Central memory CD4-positive, alpha-beta T cell (primary cell): ENCODE data around the gene DPP6.
"Not testable (repeated sequence)": the region's sequence is repeated elsewhere in the genome, so short reads cannot be mapped to it uniquely, and the experiment has no call there.

Source experiments
- DNase-seq: peaks from one replicate; pipeline ENCODE4 v3.0.0; 2022

The DPP6 gene

DNA sequence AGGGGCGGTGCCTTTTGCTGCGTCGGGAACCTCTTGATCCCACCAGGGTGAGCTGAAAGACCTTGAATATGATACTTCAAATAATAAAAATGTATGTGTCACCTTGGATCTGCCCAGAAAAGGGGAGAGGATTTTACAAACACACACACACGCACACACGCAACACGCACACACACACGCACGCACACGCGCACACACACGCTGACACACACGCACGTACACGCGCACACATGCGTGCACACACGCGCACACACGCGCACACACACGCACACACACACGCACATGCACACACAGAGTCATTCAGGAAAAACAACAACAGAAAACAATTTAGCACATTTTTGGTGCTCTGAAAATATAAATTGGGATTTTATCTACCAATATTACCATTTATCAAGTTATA lies 571.2 kb downstream of the DPP6 start:
- DNase-seq, result no peak

DNA sequence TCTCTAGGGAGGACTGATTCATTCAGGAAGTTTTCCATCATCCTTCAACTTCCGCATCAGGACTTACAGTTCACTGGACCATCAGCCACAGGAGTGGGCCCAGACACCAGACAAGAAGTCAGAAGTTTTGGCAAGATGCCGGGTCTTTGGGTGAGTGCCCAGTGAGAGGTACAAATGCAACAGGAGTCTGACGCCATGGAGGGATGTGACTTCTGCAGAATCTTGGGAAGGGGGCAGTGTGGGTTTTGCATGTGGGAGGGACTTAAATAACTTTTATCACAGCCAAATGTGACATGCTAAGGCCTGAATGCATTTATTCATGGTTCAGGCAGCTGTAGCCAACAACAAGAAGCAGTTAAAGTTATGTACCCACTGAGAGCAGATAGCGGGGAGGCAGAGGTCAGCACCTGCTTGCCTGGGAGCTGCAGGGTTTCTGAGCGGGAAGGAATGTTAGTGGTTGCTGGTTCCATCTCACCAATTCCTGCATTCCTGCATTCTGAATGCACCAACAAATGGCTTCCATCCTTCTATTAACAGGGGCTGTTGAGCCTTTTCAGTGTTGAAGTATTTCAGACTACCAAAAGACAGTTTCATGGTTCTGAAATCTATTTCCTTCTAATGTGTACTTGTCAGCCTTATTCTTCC lies 575.6 kb downstream of the DPP6 start:
- no peak for DNase-seq

DNA sequence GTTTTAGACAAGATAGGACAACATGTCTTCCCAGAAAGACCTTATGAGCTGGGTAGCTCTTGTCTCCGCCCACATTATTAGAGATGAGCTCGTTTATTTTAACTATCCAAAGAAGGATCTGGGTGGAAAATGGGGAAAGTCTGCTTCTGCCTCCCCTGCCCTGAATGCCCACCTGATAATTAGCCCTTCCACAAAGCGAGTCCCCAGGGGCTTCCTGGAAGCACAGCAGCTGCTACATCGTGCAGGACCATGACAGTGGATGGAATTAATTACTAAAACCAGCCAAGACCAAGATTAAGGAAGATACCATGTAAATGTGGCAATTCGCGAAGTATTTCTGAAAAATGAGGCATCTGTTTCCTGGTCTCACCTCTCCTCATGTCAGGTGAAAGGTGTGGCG lies 576.4 kb downstream of the DPP6 start:
- DNase-seq, result no peak

DNA sequence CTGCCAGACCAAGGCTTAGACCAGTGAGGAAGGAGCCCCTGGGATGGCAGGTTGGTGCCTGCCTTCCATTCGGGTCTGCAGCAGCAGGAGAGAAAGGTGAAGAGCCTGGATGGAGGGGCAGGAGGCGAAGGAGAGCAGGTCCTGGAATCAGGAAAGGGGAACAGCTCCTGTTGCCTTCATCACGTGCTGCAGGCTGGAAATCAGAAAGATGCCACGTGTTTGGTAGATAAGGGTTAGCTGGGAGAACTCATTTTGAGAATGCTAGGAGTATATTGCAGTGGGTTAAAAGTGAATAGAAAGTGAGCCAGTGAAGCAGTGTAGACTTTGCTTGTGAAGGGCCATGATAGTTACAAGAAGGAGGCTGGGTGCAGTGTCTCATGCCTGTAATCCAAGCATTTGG lies 579.0 kb downstream of the DPP6 start:
- no peak for DNase-seq

DNA sequence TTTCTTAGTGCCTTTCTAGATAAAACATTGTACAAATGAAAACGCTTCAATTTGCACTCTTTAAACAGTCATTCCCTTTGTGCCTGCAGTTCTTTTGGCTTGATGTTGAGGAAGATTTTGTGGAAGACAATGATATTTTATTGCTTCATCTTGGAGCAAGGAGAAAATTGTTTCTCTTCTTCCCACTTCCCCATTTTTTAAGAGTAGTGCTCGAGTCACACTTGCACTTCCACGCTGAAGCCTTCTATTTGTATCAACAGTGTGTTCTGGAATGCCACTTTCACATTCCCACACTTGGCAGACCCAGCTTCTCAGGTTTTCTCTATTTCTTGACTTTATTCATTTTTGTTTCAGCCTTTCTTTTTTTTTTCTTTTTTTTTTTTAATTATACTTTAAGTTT lies 581.4 kb downstream of the DPP6 start:
- DNase-seq, result no peak

DNA sequence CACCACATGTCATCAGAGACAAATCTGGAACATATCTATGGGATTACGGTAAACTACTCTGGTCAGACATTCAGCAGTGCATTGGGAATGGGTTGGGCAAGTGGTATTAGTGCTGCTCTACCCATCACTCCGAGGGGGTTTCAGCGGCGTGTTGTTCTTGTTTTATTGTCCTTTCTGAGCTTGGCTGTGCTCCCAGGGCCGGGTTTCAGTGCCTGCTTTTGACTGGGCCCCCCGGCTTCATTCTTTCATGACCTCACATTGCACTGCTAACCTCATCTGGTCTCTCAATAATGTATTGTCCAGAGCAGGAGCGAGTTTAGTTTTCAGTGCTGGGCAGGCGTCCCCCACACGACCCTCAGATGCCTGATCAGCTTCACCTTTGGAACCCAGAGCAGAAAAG lies 586.1 kb downstream of the DPP6 start:
- no peak for DNase-seq

DNA sequence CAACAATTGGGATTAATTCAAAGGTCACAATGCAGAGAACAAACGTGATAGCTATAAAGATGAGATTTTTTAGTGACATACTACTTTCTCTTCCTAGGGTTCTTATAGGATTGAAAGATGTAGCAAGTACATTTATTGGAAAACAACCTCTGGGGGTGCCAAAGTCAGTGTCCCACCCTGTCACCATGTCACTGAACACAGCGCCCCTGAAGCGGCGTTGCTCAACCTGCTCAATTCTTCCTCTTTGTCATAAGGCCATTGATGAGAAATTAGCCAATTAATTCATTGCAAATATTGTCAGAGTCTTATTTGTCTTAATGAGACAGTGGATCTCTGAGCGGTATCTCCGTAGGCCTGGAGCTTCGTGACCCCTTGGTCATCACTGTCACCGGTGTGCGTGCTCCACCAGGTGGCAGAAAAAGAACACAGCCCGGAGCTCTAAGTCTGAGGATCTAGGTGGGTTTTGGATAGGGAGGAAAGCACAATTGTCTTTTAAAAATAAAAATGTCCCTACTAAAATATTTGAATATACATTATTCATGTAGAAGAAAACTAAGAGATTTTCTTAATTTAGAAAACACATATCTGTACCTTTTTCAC lies 588.2 kb downstream of the DPP6 start:
- DNase-seq, result no peak

DNA sequence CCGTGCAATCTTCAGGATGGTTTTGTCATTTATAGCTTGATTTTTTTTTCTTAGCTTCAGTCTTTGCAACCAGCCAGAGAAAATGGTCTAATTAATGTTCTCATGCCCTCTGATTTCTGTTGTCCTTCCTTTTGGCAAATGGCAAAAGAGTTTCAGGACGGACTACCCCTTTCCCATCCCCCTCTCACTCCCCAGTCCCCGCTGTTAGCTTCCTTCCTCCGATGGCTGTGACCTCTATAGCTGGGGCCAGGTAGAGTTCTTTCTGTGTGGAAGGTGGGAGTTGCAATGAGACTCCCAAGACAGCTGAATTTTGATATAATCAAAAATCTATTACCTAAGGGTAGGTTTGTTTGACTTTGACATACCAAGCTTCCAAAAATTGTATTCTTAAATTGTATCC lies 588.7 kb downstream of the DPP6 start:
- no peak for DNase-seq

DNA sequence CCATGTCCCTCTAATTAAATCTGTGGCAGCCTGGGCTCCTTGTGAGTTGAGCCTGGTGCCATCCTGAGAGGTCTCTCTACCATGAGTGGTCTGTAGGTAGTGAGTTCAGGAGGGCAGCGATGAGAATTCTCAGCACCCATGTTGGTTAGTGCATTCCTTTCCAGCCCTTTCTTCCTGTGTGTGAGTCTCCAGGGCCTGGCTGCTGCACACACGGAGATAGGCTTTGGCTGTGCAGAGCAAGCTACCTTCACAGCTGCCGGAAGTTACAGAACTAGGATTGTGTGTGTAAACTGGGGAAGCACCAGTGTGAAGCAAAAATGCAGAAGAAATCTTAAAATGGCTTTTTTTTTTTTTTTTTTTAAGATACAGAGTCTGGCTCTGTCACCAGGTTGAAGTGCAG lies 592.2 kb downstream of the DPP6 start:
- no peak for DNase-seq

DNA sequence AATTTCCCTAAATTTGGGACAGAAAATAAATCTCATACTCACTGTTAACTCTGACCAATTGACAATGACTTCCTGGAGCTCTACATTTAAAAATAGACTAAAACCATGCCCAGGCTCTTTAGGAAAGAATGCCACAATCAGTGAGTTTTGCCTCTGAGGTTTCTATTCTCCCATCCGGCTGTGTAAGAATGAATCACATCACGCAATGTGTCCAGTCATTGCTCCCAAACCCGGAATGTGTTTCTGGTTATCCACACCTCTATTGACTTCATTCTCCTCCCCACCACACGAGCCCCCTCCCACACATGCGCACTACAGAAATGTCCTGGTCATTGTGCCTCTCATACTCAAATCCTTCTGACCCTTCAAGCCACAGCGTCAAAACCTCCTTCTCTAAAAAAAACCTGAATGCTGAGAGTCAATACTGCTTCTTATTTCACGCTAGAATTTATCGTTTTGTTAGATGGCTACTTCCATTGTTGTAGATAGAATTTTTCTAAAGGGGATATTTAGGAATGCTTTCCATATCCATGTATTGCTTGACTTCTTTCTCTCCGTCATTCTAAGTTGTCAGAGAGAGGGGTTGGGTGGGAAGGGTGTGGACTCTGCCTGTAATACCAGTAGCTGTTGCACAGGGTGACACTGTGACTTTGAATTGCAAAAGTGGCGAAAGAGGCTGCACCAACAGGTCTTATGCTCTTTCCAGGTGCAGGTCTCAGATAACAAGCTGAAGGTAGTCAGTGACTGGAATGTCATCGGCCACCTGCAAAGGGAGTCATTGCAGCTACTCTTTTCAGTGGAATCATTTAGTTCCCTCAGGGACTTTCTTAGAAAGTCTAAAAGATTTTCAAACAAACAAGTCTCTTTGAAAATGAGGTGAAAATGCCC lies 594.2 kb downstream of the DPP6 start:
- no peak for DNase-seq

DNA sequence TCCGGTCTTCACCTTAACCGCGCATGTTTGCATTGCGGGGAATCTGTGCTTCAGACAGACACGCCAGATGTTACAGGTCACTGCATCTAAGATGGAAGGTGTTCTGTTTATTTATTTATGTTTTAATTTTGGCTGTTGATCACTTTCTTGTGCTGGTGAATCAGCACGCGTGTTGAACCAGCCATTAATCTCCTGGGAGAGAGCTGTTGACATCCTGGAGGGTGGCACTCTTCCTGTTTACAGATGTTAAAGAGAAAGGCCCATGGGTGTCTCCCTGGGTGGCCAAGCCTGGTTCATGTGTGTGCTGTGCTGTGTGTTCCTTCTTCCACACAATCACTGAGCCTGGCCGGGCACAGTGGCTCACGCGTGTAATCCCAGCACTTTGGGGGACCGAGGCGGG lies 595.4 kb downstream of the DPP6 start:
- DNase-seq, result no peak

DNA sequence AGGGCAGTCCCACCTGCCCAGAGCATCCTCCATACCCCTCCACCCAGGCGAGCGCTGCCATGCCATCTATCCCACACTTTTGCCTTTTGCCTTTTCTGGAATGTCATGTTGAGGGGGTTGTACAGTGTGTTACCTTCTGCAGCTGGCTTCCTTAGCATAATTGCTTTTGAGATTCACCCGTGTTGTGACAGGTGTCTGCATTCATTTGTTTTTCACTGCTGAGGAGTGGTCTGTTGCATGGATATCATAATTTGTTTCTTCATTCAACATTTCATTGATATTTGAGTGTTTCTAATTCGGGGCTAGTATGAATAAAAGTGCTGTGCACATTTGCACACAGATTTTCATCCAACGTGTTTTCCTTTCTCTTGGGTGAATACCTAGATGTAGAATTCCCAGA lies 596.8 kb downstream of the DPP6 start:
- DNase-seq, result no peak

DNA sequence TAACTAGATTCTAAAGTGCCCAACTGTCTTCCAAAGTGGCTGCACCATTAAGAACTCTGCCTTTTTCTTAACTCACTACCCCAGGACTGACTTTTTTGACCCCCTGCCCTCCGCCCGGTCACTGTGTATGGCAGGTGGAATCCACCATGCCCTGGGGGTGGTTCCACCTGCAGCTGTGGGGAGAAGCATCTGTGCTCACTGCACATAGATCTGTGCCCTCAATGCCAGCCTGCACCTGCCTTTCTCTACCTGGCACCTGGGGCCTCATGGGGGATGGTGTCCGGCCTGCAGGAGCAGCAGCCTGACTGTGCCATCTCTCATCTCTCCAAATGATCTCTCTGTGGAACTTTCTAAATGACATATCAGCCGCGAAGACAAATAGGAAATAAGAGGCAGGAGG lies 597.2 kb downstream of the DPP6 start:
- no peak for DNase-seq

DNA sequence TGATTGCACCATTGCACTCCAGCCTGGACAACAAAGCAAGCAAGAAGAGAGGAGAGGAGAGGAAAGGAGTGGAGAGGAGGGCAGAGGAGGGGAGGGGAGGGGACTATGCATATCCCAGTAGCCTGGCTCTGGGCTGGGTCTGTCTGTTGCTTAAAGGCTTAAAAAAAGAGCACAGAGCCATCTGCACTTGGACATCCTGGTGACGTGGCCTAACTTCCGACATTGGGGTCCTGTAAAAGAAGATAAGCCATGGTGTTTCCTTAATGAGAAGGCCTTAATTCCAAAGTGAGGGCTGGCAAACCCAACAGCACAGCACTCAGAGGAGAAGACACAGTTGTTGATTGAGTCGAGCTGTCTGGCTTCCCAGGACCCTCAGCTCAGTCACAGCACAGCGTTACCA lies 598.1 kb downstream of the DPP6 start:
- DNase-seq, result no peak

DNA sequence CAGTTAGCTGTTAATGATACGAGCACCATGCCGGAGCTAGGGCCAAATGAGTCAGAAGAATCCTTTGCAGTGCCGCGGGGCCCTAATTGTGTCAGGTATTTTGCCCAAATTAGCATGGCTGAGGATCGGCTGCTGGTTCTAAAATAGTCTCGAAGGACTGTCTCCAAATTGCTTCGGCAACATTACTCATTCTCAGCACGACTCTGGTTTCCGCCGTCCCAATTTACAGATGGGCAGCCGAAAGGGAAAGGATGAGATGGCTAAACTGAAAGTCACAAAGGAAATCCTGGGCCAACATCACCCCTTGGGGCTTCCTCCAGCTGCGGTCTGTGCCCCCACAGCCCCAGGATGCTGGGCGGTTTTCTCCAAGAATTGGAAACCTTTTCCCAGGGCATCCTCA lies 599.3 kb downstream of the DPP6 start:
- DNase-seq, result no peak

DNA sequence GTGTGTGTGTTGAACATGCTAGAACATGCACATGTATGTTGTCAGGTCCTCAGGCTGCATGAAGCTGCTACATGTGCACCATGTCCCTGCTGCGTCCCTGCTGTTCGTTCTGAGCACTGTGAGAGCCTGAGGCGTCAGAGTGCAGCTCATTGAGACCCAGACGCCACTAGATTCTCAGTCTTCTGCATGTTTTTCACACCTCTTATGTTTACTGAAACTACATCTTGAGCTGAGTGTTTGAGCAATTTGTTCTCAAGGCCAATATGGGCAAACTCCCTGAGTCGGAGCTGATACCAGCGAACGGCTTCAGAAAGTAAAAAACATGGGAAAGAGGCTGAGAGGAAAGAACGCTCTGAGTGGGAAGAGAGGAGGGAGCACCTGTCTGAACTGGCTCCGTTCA lies 600.4 kb downstream of the DPP6 start:
- DNase-seq, result no peak

DNA sequence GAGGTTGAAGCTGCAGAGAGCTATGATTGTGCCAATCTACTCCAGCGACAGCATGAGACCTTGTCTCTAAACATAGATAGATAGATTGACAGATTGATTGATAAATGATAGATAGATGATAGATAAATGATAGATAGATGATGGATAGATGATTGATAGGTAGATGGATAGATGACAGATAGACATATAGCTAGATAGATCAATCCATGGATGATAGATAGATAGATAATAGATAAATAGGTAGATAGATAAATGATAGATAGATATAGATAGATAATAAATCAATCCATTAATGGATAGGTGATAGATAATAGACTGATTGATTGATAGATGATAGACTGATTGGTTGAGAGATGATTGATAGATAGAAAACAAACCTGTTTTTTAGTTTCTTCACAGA lies 601.1 kb downstream of the DPP6 start:
- DNase-seq, result no peak

DNA sequence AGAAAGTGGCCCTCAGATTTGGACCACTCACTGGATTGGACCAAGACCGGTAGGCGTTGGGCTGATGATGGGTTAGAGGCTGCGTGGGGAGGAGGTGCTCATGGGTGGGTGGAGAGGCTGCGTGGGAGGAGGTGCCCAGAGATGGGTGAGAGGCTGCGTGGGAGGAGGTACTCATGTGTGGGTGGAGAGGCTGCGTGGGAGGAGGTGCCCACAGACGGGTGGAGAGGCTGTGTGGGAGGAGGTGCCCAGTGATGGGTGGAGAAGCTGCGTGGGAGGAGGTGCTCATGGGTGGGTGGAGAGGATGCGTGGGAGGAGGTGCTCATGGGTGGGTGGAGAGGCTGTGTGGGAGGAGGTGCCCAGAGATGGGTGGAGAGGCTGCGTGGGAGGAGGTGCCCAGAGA lies 604.4 kb downstream of the DPP6 start:
- DNase-seq, result no peak

DNA sequence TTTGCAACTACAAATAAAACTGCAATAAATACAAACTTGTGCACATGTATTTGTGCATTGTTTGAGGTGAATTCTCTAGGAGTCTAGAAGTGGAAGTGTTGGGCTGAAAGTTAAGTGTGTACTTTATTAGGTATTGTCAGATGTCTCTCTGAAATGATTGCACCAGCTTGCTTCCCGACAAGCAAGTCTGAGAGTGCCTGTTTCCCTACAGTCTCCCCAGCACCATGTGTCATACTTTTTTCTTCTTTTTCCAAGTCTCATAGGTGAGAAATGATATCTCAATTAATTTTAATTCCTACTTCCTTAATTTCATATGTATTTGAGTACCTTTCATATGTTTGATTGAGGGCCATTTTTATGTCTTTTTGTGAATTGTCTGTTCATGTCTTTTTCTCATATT lies 614.6 kb downstream of the DPP6 start:
- no peak for DNase-seq

DNA sequence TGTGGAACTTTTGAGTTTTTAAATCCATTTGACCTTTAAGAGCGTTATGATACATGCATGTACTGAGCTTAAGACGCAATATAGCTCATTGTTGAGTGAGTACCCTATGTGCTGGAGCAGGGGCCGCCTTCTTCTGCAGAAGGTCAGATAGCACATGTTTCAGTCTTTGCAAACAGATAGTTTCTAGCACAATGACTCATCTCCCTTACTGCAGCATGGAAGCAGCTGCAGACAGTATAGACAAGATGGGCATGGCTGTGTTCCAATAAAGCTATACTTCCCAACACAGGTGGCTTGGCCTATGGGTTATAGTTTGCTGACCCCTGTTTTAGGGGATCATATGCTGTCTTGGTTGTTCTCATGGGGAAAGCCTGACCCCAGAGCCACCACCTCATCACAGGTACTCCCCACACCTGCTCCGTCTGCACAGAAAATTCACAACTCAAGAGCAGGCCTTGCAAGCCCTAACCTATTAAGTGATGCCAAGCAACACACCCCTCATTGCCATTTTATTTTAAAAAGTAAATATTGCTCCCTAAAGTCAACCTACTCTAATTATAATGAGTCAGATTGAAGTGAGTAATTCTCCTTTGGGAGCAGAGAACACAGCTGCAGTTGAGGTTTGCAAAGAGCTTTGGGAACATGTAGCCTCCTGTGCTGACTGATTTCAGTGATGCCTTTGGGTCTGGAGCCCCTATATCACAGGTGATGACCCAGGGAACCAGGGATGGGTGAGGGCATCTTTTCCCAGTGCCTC lies 620.6 kb downstream of the DPP6 start:
- DNase-seq, result no peak

DNA sequence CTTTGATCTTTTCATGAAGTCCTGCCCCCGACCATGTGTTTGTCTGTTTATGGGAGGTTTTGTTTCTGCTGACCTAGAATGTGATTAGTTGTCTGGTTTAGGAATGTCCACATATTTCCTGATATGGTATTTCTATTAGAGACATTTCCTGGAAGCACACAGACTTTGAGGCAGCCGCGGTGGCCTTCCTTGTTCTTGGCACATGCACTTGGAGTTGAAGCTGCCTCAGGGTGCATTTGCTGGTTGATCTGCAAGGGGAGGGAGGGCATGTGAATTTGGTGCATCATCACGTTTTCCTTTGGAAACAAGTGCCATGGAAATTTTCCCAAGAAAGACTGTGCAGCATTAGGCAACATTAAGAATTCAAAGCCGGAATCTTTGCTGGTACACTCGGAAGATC lies 622.0 kb downstream of the DPP6 start:
- no peak for DNase-seq

DNA sequence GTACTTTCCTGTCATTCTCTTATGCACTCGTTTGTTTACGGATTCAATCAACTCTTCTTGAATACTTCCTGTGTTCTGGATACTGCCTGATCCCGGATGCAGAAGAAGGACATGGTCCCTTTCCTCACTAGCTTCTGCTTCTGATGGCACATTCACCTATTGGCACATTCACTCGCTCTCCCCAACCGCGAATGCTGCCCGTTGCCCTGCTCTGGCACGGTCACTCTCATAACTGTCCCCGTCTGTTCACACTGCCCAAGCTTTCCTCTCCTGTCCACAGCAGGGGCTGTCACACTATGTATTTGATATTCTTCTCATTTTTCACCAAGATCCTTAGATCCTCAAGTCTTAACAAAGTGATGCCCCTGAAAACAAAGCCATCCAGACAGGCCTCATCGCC lies 623.4 kb downstream of the DPP6 start:
- DNase-seq, result no peak

DNA sequence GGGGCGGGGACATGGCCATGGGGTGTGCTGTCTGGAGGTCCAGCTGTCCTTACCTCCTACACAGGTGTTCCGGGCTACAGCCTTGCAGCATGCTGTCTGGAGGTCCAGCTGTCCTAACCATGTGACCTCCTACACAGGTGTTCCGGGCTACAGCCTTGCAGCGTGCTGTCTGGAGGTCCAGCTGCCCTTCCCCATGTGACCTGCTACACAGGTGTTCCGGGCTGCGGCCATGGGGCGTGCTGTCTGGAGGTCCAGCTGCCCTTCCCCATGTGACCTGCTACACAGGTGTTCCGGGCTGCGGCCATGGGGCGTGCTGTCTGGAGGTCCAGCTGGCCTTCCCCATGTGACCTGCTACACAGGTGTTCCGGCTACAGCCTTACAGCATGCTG lies 623.8 kb downstream of the DPP6 start:
- DNase-seq, result not testable (repeated sequence)
